ENCODE measurements around the gene IL2.

DNA sequence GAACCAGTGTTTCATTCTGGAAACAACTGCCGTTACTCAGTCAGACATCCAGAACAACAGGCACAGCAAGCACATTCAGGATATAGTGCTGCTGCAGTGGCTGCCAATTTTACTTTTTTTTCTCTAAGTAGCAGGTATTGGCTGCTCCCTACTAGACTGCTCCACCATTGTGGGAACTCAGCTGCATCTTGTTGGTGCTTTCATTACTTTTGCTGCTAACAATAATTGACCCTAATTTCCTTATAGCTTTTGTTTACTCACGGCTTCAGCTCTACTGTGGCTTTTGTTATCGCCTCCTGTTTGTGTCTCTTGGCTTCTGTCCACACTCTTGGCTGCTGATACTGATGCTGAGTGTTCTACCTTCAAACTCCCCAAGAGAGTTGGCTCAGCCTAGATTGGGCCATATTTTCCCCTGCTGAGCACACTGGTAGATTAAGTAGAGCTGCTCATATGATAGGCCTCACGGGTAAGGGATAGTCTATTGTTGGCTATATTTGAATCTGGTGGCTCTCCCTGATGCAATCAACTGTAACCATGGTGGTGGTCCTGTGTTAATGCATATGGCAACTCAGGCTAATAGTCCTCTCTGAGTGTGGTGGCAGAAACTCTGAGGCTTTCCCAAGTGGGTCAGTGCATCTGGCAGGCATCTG, 44.5 kb upstream of the IL2 start:
- TF ChIP-seq CTCF (conservative IDR thresholded peaks at IDR 0.05) (no peak), EZH2 (IDR thresholded peaks at IDR 0.05; ENCODE audit: low read depth) (no peak)

All from PC-9 (cell line).